H1 (cell line): ENCODE data around the gene NBAS. TPM values are rescaled to one million over a fixed set of nuclear protein-coding genes. Genes with fewer than 3 reads are reported as not detected.

Source experiments
- BACH1 ChIP-seq: IDR thresholded peaks from 2 replicates; pipeline ENCODE4 v1.6.1; 2012; ENCODE audit warnings: low read length, improper control_type of control experiment
- CBX8 ChIP-seq: fragments of 300-800, 300-1000 bp; sonication (generic); IDR thresholded peaks from 2 replicates; pipeline ENCODE4 v1.7.1; 2016; ENCODE audit warnings: low read depth, low read length, borderline replicate concordance
- FOSL1 ChIP-seq: IDR thresholded peaks from 2 replicates; pipeline ENCODE4 v1.6.1; 2011; ENCODE audit warnings: mild to moderate bottlenecking, low read depth, low read length, moderate library complexity; ENCODE audit not compliant: insufficient read depth
- HDAC6 ChIP-seq: IDR thresholded peaks from one replicate; pipeline ENCODE4 v1.7.1; 2012; ENCODE audit warnings: low read depth, mild to moderate bottlenecking, inconsistent platforms, low read length, moderate library complexity
- KDM5A ChIP-seq: fragments of 200-600 bp; IDR thresholded peaks from 2 replicates; pipeline ENCODE4 v1.7.1; 2012; ENCODE audit warnings: mild to moderate bottlenecking, low read length, inconsistent platforms, mixed read lengths
- NANOG ChIP-seq: IDR thresholded peaks from 2 replicates; pipeline ENCODE4 v1.6.1; 2011; ENCODE audit warnings: low read length, low read depth, mild to moderate bottlenecking, inconsistent platforms; ENCODE audit not compliant: insufficient read depth, poor library complexity, severe bottlenecking
- RNF2 ChIP-seq: fragments of 200-900, 300-1000 bp; sonication (generic); IDR thresholded peaks from 2 replicates; pipeline ENCODE4 v1.7.1; 2016; ENCODE audit warnings: borderline replicate concordance, low read depth, mild to moderate bottlenecking, antibody characterized with exemption, low read length; ENCODE audit not compliant: poor library complexity, severe bottlenecking; ENCODE audit errors: missing control alignments
- ZNF274 ChIP-seq: IDR thresholded peaks from 2 replicates; pipeline ENCODE4 v1.7.0; 2012; ENCODE audit warnings: low read length, borderline replicate concordance; ENCODE audit errors: extremely low read depth
- polyA plus RNA-seq, 7 experiments: library from polyadenylated mRNA; depleted of rRNA in 3 of 7; stranded (reverse) in 5 of 7; unstranded in 2 of 7; fragments of >200 nt in 5 of 7; fragments of 200-250 nt in 2 of 7; gene quantifications; 1 replicate in 5 of 7; 2 replicates in 1 of 7; 4 replicates in 1 of 7; pipeline versions ENCODE4 v1.2.1 to v1.2.3, GENCODE V29; 2011 to 2013; ENCODE audit warnings: missing spikeins in 2 of 7, mixed read lengths in 2 of 7
- total RNA-seq: library from RNA; stranded (reverse); fragmentation: NEBNext Ultra II Directional; extraction: Animal tissue kit (Norgen Biotek cat#: 25700); gene quantifications from 2 replicates; pipeline ENCODE4 v1.2.1, GENCODE V29; 2021
- TF ChIP-seq, protein P1 (sequence below): IDR thresholded peaks from 2 replicates; pipeline ENCODE4 v1.6.1; 2012; ENCODE audit warnings: inconsistent platforms

Gene NBAS
- total and polyA plus RNA-seq, 2 of the 8 experiments (the other 6 are each of a cell fraction or from before 2014, with no cell fraction given): 19.6 to 34.8 TPM

DNA sequence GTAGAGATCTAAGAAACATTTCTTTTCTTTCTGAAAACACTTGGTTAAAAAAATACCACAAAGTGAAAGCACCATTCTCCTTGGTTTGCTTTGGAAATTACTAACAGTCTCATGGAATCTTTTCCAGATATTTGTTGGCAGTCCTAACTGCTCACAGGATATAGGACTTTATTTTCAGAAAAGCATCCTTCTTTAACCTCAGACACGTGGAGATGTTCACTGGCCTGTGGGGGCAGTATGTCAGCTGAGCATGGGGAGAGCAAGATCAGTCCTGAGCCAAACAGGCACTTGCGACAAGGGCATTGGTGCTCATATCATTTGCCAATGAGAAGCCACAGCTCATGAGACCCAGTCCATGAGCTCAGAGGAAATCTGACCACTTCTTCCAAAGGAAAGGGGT lies 371.9 kb downstream of the NBAS start (continued):
- no peak for TF ChIP-seq NANOG
- TF ChIP-seq KDM5A: no peak
- no peak for TF ChIP-seq FOSL1
- TF ChIP-seq ZNF274: no peak
- no peak for TF ChIP-seq CBX8
- no peak for TF ChIP-seq RNF2
- TF ChIP-seq, protein P1, sequence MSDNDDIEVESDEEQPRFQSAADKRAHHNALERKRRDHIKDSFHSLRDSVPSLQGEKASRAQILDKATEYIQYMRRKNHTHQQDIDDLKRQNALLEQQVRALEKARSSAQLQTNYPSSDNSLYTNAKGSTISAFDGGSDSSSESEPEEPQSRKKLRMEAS: peak; percentile 65
- TF ChIP-seq BACH1: no peak
- TF ChIP-seq HDAC6: no peak
